Activated naive CD4-positive, alpha-beta T cell treated with anti-CD3 and anti-CD28 coated beads, Interleukin-2, amount 10 ng/mL, durations not matched to agents 5 hours and 36 hours (primary cell): Measurements from ENCODE around the gene ATG7. TPM values are rescaled to one million over a fixed set of nuclear protein-coding genes. Genes with fewer than 3 reads are reported as not detected.

Experiments used
- total RNA-seq, 2 experiments: library from RNA; stranded (reverse); gene quantifications; one replicate each; pipeline ENCODE4 v1.2.3, GENCODE V29; 2021

ATG7 gene
- total RNA-seq: 10 to 100 TPM; 25.0 to 27.4 TPM

GRCh38 chr3:11271986-11272904 is at the start of gene ATG7:
Gene ATG7 (plus strand): TSS chr3:11272397. CDS start chr3:11298696, 26,299 bp downstream.

Other genes starting within 250 kb of the ATG7 start
- under 1 TPM; 0.13 to 0.22 TPM for gene HRH1, start 117.9 kb upstream of the ATG7 start, total RNA-seq